HFFc6 (cell line): ENCODE data around the gene SLC23A3. TPM values are rescaled to one million over a fixed set of nuclear protein-coding genes. Genes with fewer than 3 reads are reported as not detected.

ENCODE experiments used
- DNase-seq: peaks from one replicate; pipeline ENCODE4 v3.0.0-alpha.2; 2018
- H3K27ac Mint-ChIP-seq: 2 replicates; pipeline ENCODE4 v1.8.0; 2020; ENCODE audit warnings: mild to moderate bottlenecking, mixed read lengths
- H3K27me3 Mint-ChIP-seq: 2 replicates; pipeline ENCODE4 v1.8.0; 2021; ENCODE audit warnings: mild to moderate bottlenecking, moderate library complexity, mixed read lengths; ENCODE audit not compliant: insufficient read depth
- H3K36me3 Mint-ChIP-seq: 2 replicates; pipeline ENCODE4 v1.8.0; 2021; ENCODE audit warnings: low read depth, mixed read lengths
- H3K4me1 Mint-ChIP-seq: 2 replicates; pipeline ENCODE4 v1.8.0; 2020; ENCODE audit warnings: low read depth, mixed read lengths
- H3K4me3 Mint-ChIP-seq: 2 replicates; pipeline ENCODE4 v1.8.0; 2020; ENCODE audit warnings: mild to moderate bottlenecking, moderate library complexity, mixed read lengths
- H3K9me3 Mint-ChIP-seq: 2 replicates; pipeline ENCODE4 v1.8.0; 2020; ENCODE audit warnings: mild to moderate bottlenecking, mixed read lengths
- CTCF ChIP-seq: fragments of 200-600 bp; sonication (generic); IDR thresholded peaks from 2 replicates; pipeline ENCODE4 v1.5.0; 2021; ENCODE audit warnings: antibody characterized with exemption, mild to moderate bottlenecking
- total RNA-seq, 6 experiments: library from RNA; stranded (reverse); fragmentation: NEBNext Ultra II Directional; extraction: Animal tissue kit (Norgen Biotek cat#: 25700); gene quantifications; 2 replicates in 1 of 6; 3 replicates in 5 of 6; pipeline ENCODE4 v1.2.3, GENCODE V29; 2021

The SLC23A3 gene
- total RNA-seq, 6 experiments from 2014 or later: 0.36 to 1.5 (median 0.88) TPM

DNA sequence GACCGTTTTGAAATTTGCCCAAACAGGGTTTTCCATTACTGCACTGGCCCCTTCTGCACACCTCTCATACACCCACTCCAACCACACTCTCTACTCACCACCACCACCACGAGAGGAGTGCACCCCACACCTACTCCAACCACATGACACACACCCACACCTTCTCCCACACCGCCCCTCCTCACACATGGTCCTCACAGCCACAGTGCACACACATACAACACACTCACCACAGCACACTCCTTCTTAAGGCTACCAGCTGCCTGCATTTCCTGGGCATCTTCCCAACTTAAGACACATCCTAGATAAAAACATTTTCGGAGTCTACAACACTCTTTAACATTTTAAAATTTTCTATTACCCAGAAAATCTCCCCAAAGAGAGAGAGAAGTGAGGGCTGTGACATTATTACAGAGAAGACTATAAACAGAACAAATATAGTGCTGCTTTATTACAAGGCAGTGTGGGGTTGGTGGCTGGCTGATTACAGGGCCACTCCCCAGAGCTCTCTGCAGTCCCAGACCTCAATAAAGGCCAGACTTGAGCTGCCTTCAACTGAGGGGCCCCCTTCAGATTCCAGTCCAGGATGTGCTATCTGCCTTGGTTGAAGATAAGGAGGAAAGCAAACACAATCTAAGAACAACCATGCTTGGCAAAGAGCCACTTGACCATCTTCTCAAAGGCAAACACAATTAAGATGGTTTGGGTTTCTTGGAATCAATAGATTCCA, 45.3 kb downstream of the SLC23A3 start:
- H3K9me3 Mint-ChIP-seq: no peaks in the 10 kb centered on the region
- DNase-seq: peak; percentile 0
- no peaks in the 10 kb centered on the region; the same call in 1 of the 2 replicates for H3K27me3 Mint-ChIP-seq
- H3K36me3 Mint-ChIP-seq: no peaks in the 10 kb centered on the region
- H3K4me1 Mint-ChIP-seq: peaks cover 31% of the 10 kb centered on the region
- peak overlapping the region; percentile 63 for H3K27ac Mint-ChIP-seq
- H3K4me3 Mint-ChIP-seq: peak overlapping the region; percentile 56
- no peak for TF ChIP-seq CTCF

GRCh38 chr2:219123356-219124135, 46.3 kb downstream of the SLC23A3 start:
- Mint-ChIP-seq H3K4me1 (peaks cover 31% of the 10 kb centered on the region), H3K36me3 (no peaks in the 10 kb centered on the region), H3K27me3 (peaks cover 1% of the 10 kb centered on the region), H3K9me3 (no peaks in the 10 kb centered on the region), H3K27ac (no peak overlapping the region; the same call in 1 of the 2 replicates), H3K4me3 (no peak overlapping the region)
- TF ChIP-seq CTCF: no peak
- DNase-seq: no peak

DNA sequence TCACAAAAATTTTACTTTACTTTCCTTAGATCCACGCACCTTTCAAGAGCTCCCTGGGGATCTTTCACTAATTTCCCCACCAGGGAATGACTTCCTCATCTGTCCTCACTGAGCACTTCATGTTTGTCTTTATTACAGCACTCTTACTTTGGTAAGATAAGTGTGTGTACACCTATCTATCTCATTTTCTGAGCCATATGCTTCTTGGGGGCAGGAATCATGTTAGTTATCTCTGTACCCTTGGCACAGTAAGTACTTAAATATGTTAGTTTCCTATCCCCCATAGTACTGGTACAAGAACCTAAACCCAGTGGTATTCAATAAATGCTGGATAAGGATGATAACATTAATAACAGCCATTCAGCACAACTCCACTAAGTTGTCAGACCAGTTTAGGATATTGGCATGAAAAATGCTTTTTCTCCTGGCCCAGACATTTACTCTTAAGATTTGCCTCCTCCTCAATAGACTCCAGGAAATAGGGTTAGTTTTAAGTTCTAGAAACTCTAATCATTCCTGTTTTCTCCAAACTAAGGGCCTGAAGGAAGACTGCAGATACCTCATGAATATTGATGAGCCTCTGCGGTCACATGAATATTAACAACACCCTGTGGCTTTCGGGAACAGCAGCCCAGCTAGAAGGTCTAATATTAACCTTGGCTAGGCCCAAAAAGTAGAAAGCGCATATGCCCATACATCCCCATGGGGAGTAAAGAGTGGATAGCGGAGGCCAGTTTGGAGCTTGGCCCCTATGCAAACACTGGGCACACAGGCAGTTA, 47.4 kb downstream of the SLC23A3 start:
- peaks cover 1% of the 10 kb centered on the region for H3K27me3 Mint-ChIP-seq
- no peaks in the 10 kb centered on the region for H3K9me3 Mint-ChIP-seq
- no peak overlapping the region for H3K4me3 Mint-ChIP-seq
- DNase-seq: no peak
- no peak for TF ChIP-seq CTCF
- H3K4me1 Mint-ChIP-seq: peaks cover 31% of the 10 kb centered on the region
- H3K27ac Mint-ChIP-seq: no peak overlapping the region
- H3K36me3 Mint-ChIP-seq: no peaks in the 10 kb centered on the region

GRCh38 chr2:219120082-219120481, 49.7 kb downstream of the SLC23A3 start:
- Mint-ChIP-seq H3K27ac (no peak overlapping the region), H3K27me3 (peaks cover 1% of the 10 kb centered on the region; the same call in 1 of the 2 replicates), H3K4me1 (peaks cover 14% of the 10 kb centered on the region), H3K9me3 (no peaks in the 10 kb centered on the region), H3K36me3 (no peaks in the 10 kb centered on the region), H3K4me3 (no peak overlapping the region)
- no peak for DNase-seq
- TF ChIP-seq CTCF: no peak

DNA sequence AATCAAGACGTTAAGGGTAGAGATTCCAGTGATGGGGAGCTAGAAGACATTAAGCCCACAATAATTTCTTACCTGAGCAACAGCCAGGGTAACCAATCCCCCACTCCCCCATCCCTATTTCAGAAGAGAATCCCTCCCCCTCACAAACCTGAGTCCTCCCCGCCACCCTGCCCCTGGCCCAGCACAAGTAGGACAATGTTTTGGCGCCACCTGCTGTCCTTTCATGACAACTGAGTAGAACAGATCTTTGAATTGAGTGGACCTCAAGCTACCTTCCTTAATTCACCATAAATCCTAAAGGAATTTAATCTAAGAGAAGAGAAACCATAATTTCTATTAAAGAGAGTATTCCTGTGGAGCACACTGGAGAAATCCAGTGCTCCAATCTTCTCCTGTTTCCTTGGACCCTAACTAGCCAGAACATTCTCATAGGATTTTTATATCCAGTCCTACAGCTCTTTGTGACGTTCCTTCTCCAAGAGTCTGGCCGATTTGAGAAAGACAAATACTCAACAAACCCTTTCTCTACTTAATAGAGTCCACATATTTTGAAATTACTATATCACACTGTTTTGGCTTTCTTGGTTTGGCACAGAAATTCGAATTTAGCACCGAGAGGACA, 50.3 kb downstream of the SLC23A3 start:
- H3K4me3 Mint-ChIP-seq: no peak overlapping the region
- H3K36me3 Mint-ChIP-seq: no peaks in the 10 kb centered on the region
- peaks cover 9% of the 10 kb centered on the region for H3K4me1 Mint-ChIP-seq
- DNase-seq: peak; percentile 35
- no peaks in the 10 kb centered on the region for H3K9me3 Mint-ChIP-seq
- H3K27ac Mint-ChIP-seq: no peak overlapping the region
- H3K27me3 Mint-ChIP-seq: peaks cover 1% of the 10 kb centered on the region; the same call in 1 of the 2 replicates
- peak; percentile 89 for TF ChIP-seq CTCF
